Heart left ventricle (tissue), 16 donors: ENCODE measurements around the gene IPP. TPM values are rescaled to one million over a fixed set of nuclear protein-coding genes. Genes with fewer than 3 reads are reported as not detected.
"Not testable (repeated sequence)": the region's sequence is repeated elsewhere in the genome, so short reads cannot be mapped to it uniquely, and the experiment has no call there.

Experiments
- ATAC-seq, 4 donors: fragments of 200-7000 bp; cut with Tn5 transposase; one replicate each; pipeline ENCODE4 v1.9.1; 2020 to 2022; ENCODE audit warnings: moderate library complexity in 4 of 4, mild to moderate bottlenecking in 3 of 4, moderate number of reproducible peaks in 1 of 4
- DNase-seq, 5 donors: peaks; one replicate each; pipeline ENCODE4 v3.0.0-alpha.2; 2020
- H3K27ac ChIP-seq, 12 donors: fragments of 200-600 bp; sonication (generic) in 4 of 12; one replicate each; pipeline versions ENCODE4 v1.5.0 to v1.8.0; 2016 to 2022; ENCODE audit warnings: mild to moderate bottlenecking in 2 of 12
- H3K27me3 ChIP-seq, 9 donors: fragments of 200-600 bp; sonication (generic) in 2 of 9; one replicate each; pipeline versions ENCODE4 v1.5.1 to v1.8.0; 2016 to 2022; ENCODE audit warnings: mild to moderate bottlenecking in 3 of 9
- H3K36me3 ChIP-seq, 9 donors: fragments of 200-600 bp; sonication (generic) in 2 of 9; one replicate each; pipeline versions ENCODE4 v1.5.0 to v1.8.0; 2018 to 2022; ENCODE audit warnings: mild to moderate bottlenecking in 2 of 9
- H3K4me1 ChIP-seq, 12 donors: fragments of 200-600 bp; sonication (generic) in 4 of 12; one replicate each; pipeline versions ENCODE4 v1.5.0 to v1.8.0; 2016 to 2022; ENCODE audit warnings: mild to moderate bottlenecking in 3 of 12
- H3K4me3 ChIP-seq, 12 donors: fragments of 200-600 bp; sonication (generic) in 4 of 12; one replicate each; pipeline versions ENCODE4 v1.5.0 to v1.8.0; 2017 to 2022; ENCODE audit warnings: mild to moderate bottlenecking in 9 of 12, moderate library complexity in 4 of 12
- H3K9me3 ChIP-seq, 12 donors: fragments of 200-600 bp; sonication (generic) in 4 of 12; one replicate each; pipeline versions ENCODE4 v1.5.0 to v1.8.0; 2016 to 2022; ENCODE audit warnings: mild to moderate bottlenecking in 1 of 12
- CTCF ChIP-seq, 12 donors: fragments of 200-600 bp; sonication (generic) in 4 of 12; IDR thresholded peaks; one replicate each; pipeline versions ENCODE4 v1.5.0 to v1.8.0; 2018 to 2022; ENCODE audit warnings: antibody characterized with exemption in 12 of 12, mild to moderate bottlenecking in 5 of 12
- POLR2A ChIP-seq, 2 donors: fragments of 450-650 bp; IDR thresholded peaks; one replicate each; pipeline ENCODE4 v1.6.1; 2017; ENCODE audit warnings: antibody characterized with exemption in 2 of 2, mild to moderate bottlenecking in 2 of 2, moderate library complexity in 2 of 2
- WGBS, 4 donors: extraction: QIAGEN DNeasy Blood & Tissue Kit in 2 of 4; methylation state at CpG; one replicate each; pipeline versions ENCODE4 v1.1.5 to v1.1.7; 2013 to 2018; 5-methylcytosine and 5-hydroxymethylcytosine counted together
- intact Hi-C, 10 donors: fragments of 100-400 bp; cut with DNase I; formaldehyde crosslinking; loops; one replicate each; pipeline versions ENCODE4 v1.11.1 to v1.14.2; 2022
- polyA plus RNA-seq, 2 donors: library from polyadenylated mRNA; stranded (reverse); fragments of 200-250 nt; gene quantifications; one replicate each; pipeline ENCODE4 v1.2.3, GENCODE V29; 2013
- total RNA-seq, 9 donors: library from RNA; depleted of rRNA in 2 of 9; stranded (reverse); fragments of >200 nt in 2 of 9; fragmentation: NEBNext Ultra II Directional in 3 of 9; extraction: Animal tissue kit (Norgen Biotek cat#: 25700) in 3 of 9; gene quantifications; one replicate each; pipeline versions ENCODE4 v1.1.0 to v1.2.4, GENCODE V29; 2016 to 2023
- donor health status: ischemic (EF 13 %, LVEDD 7.1; RV severe dilation, severe dysfunction).
- donor health status: healthy with polysubstance abuse.
- donor health status: DM: no; HTN: yes; CAD: no.
- donor health status: DM: no; HTN: no; CAD: no.
- donor health status: ischemic (EF 25% LVEDD 6.9; RV normal size, moderate dysfunction).
- donor health status: ischemic (EF 25% LVEDD 5.7; RV mildly dilated, moderate dysfunction).
- donor health status: healthy.
- donor health status: DM: yes; HTN: yes; CAD: no.
- donor health status: ischemic (EF 35%, LVEDD 5.7; RV mildly dilated, moderate dysfunction).
- donor health status: nonischemic (EF 11% LVEDD 7.7; RV severe dilation, severe dysfunction).
- donor health status: DM: yes; HTN: yes; CAD: no.
- donor health status: PGD.
- donor health status: ischemic (EF 29% LVEDD 5.4; RV normal size, mild dysfunction).
- donor health status: nonischemic (EF 23%, LVEDD 6.1; RV moderate dilation, normal function).

The IPP gene
- total and polyA plus RNA-seq, 11 donors: 3.6 to 24.7 (median 9.9) TPM

- DNase-seq (no peak), ATAC-seq (no peak)
- Histone ChIP-seq H3K27me3 (no peaks in the 10 kb centered on the region), H3K36me3 (peaks cover 0 to 55% (median 19%) of the 10 kb centered on the region in 9 donors), H3K27ac (no peak overlapping the region), H3K4me1 (no peaks in the 10 kb centered on the region), H3K4me3 (no peak overlapping the region), H3K9me3 (peaks cover 0 to 11% (median 0%) of the 10 kb centered on the region in 12 donors)
- intact Hi-C loops: no loop called here
- no peak for TF ChIP-seq POLR2A (IDR thresholded peaks at IDR 0.05)
- TF ChIP-seq CTCF (IDR thresholded peaks at IDR 0.05): no peak
- 100% methylated on average over 1 of the region's 1 CpG for WGBS, 4 donors
Measured at GRCh38 chr1:45704637-45705036, 45.8 kb downstream of the IPP start.

- no peaks in the 10 kb centered on the region for H3K27me3 ChIP-seq
- intact Hi-C loops: no loop called here
- TF ChIP-seq CTCF (IDR thresholded peaks at IDR 0.05) (no peak), POLR2A (IDR thresholded peaks at IDR 0.05) (no peak)
- 86 to 92% (median 88%) methylated on average over 7 of the region's 7 CpGs for WGBS, 4 donors
- ATAC-seq: no peak
- no peak overlapping the region for H3K27ac ChIP-seq
- H3K4me3 ChIP-seq: no peak overlapping the region
- peaks cover 0 to 2% (median 0%) of the 10 kb centered on the region in 12 donors for H3K4me1 ChIP-seq
- H3K9me3 ChIP-seq: no peaks in the 10 kb centered on the region
- DNase-seq: no peak
- H3K36me3 ChIP-seq: peaks cover 0 to 90% (median 72%) of the 10 kb centered on the region in 9 donors
Measured at GRCh38 chr1:45694823-45695222, 55.6 kb downstream of the IPP start.

GRCh38 chr1:45693811-45694210 lies 56.6 kb downstream of the IPP start:
- ATAC-seq, H3K4me3 ChIP-seq, DNase-seq, H3K27me3 ChIP-seq, intact Hi-C loops, H3K9me3 ChIP-seq, H3K27ac ChIP-seq: not testable (repeated sequence)
- H3K36me3 ChIP-seq: peaks cover 0 to 81% (median 62%) of the 10 kb centered on the region in 9 donors
- peaks cover 0 to 12% (median 7%) of the 10 kb centered on the region in 12 donors for H3K4me1 ChIP-seq
- WGBS, 4 donors: 81 to 84% (median 83%) methylated on average over 8 of the region's 8 CpGs

GRCh38 chr1:45687754-45688740 lies 62.4 kb downstream of the IPP start, which contains the start of gene TMEM69:
Gene TMEM69, plus strand, starts transcription at chr1:45688181. Its CDS starts 2,888 bp downstream, at chr1:45691069.
- peaks cover 0 to 39% (median 26%) of the 10 kb centered on the region in 12 donors for H3K4me1 ChIP-seq
- H3K9me3 ChIP-seq: no peaks in the 10 kb centered on the region
- WGBS, 4 donors: 2% methylated on average over 24 of the region's 24 CpGs
- H3K27ac ChIP-seq: peak within 1 kb of the TSS; percentile 91 to 99 (median 95)
- H3K36me3 ChIP-seq: peaks cover 0 to 37% (median 13%) of the 10 kb centered on the region in 9 donors
- intact Hi-C loops: loop anchor here in 8 of 10 donors (1.0 to 10.0 kb wide), 11 partner anchors 41 to 445 kb away; partner anchors contain the start of genes NASP (in 6 of the 8), IPP (in 3 of the 8), PRDX1 (in 3 of the 8) and MAST2 (in 2 of the 8)
- H3K27me3 ChIP-seq: no peaks in the 10 kb centered on the region
- peak within 1 kb of the TSS; percentile 75 to 99 (median 93) for H3K4me3 ChIP-seq
- peak; percentile 71 to 83 (median 79) for DNase-seq
- TF ChIP-seq POLR2A (IDR thresholded peaks at IDR 0.05): peak in 1 of 2 donors; percentile 45
- peak in 3 of 12 donors; percentile 11 to 31 (median 16) for TF ChIP-seq CTCF (IDR thresholded peaks at IDR 0.05)
- peak; percentile 34 to 58 (median 48) for ATAC-seq
